Neural progenitor cell (in vitro differentiated cells): ENCODE measurements around the gene S100A2. TPM values are rescaled to one million over a fixed set of nuclear protein-coding genes. Genes with fewer than 3 reads are reported as not detected.

Source experiments
- DNase-seq: peaks from one replicate; pipeline ENCODE4 v3.0.0-alpha.2; 2016; ENCODE audit warnings: low spot score
- H2AFZ ChIP-seq: fragments of 200-600 bp; sonication (generic); replicated peaks from 2 replicates; pipeline ENCODE4 v1.6.1; 2016; ENCODE audit warnings: antibody characterized with exemption
- H3F3A ChIP-seq: fragments of 200-600 bp; sonication (generic); 2 replicates; pipeline ENCODE4 v1.6.1; 2016; ENCODE audit warnings: antibody characterized with exemption, low read depth
- H3K27ac ChIP-seq: fragments of 200-600 bp; sonication (generic); 2 replicates; pipeline ENCODE4 v1.5.1; 2016; ENCODE audit warnings: mild to moderate bottlenecking
- H3K27me3 ChIP-seq: fragments of 200-600 bp; sonication (generic); 2 replicates; pipeline ENCODE4 v1.6.1; 2016; ENCODE audit warnings: mild to moderate bottlenecking, moderate library complexity
- H3K36me3 ChIP-seq: fragments of 200-600 bp; sonication (generic); 2 replicates; pipeline ENCODE4 v1.5.1; 2016
- H3K4me1 ChIP-seq: fragments of 200-600 bp; sonication (generic); 2 replicates; pipeline ENCODE4 v1.6.1; 2016; ENCODE audit warnings: mixed run types
- H3K4me2 ChIP-seq: fragments of 200-600 bp; sonication (generic); 2 replicates; pipeline ENCODE4 v1.6.1; 2016
- H3K4me3 ChIP-seq: fragments of 200-600 bp; sonication (generic); 2 replicates; pipeline ENCODE4 v1.5.1; 2016
- H3K79me2 ChIP-seq: fragments of 200-600 bp; sonication (generic); 2 replicates; pipeline ENCODE4 v1.6.1; 2016; ENCODE audit warnings: low read depth
- H3K9ac ChIP-seq: fragments of 200-600 bp; sonication (generic); 2 replicates; pipeline ENCODE4 v1.6.1; 2016
- H3K9me3 ChIP-seq: fragments of 200-600 bp; sonication (generic); 2 replicates; pipeline ENCODE4 v1.5.1; 2016; ENCODE audit warnings: low read depth
- H4K20me1 ChIP-seq: fragments of 200-600 bp; sonication (generic); 2 replicates; pipeline ENCODE4 v1.6.1; 2016; ENCODE audit warnings: low read depth
- H3K27ac Mint-ChIP-seq: 3 replicates; pipeline ENCODE4 v1.8.0; 2021; ENCODE audit warnings: mixed read lengths
- H3K27me3 Mint-ChIP-seq: 2 replicates; pipeline ENCODE4 v1.8.0; 2022; ENCODE audit warnings: low read depth, mild to moderate bottlenecking, inconsistent platforms, moderate library complexity, mixed read lengths; ENCODE audit not compliant: insufficient read depth
- H3K36me3 Mint-ChIP-seq: 3 replicates; pipeline ENCODE4 v1.8.0; 2021; ENCODE audit warnings: mixed read lengths
- H3K4me1 Mint-ChIP-seq: 3 replicates; pipeline ENCODE4 v1.8.0; 2021; ENCODE audit warnings: mixed read lengths
- H3K4me3 Mint-ChIP-seq: 3 replicates; pipeline ENCODE4 v1.8.0; 2021; ENCODE audit warnings: mild to moderate bottlenecking, moderate library complexity, mixed read lengths
- H3K9me3 Mint-ChIP-seq: 3 replicates; pipeline ENCODE4 v1.8.0; 2020; ENCODE audit warnings: mixed read lengths
- EZH2 ChIP-seq: fragments of 200-600 bp; sonication (generic); IDR thresholded peaks from 2 replicates; pipeline ENCODE4 v1.6.1; 2017; ENCODE audit warnings: antibody characterized with exemption, mild to moderate bottlenecking, moderate library complexity
- EZH2phosphoT487 ChIP-seq: fragments of 200-600 bp; sonication (generic); IDR thresholded peaks from 2 replicates; pipeline ENCODE4 v1.6.1; 2017; ENCODE audit warnings: antibody characterized with exemption
- total RNA-seq: library from RNA; depleted of rRNA; stranded (reverse); fragments of >200 nt; gene quantifications from 2 replicates; pipeline ENCODE4 v1.2.3, GENCODE V29; 2015; ENCODE audit warnings: low replicate concordance
- TF ChIP-seq, protein P1 (sequence below): fragments of 200-600 bp; sonication (generic); IDR thresholded peaks from 2 replicates; pipeline ENCODE4 v1.5.1; 2017; ENCODE audit warnings: antibody characterized with exemption, mild to moderate bottlenecking

S100A2 gene
- total RNA-seq, 1 donor from 2014 or later, result not detected

DNA sequence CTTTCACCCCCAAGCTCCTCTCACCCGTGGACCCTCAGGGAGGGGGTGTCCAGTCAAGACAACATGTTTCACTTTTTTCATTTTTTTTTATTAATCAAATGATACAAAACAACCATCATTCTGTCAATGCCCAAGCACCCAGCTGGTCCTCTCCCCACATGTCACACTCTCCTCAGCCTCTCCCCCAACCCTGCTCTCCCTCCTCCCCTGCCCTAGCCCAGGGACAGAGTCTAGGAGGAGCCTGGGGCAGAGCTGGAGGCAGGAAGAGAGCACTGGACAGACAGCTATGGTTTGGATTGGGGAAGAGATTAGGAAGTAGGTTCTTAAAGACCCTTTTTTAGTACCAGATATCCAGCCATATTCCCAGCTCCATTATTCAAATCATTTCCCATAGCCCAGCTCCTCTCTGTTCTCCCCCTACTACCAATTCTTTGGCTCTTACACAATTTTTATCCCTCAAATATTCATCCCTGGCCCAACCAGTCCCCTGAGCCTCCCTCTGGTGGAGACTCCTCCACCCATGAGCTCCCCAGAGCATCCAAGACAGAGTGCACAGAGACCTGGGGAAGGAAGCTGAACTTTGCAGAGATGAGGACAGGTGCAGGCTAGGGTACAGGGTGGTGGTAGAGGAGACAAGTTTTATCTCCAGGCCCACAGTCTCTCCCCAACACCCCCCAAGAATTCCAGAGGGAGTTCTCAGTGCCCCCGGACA is 48.7 kb upstream of the S100A2 start:
- peaks cover 20% of the 10 kb centered on the region for H3K4me1 ChIP-seq
- no peak overlapping the region for H2AFZ ChIP-seq
- no peaks in the 10 kb centered on the region for H3K36me3 ChIP-seq
- Mint-ChIP-seq H3K27me3 (peaks cover 6% of the 10 kb centered on the region), H3K4me3 (no peak overlapping the region), H3K9me3 (no peaks in the 10 kb centered on the region), H3K36me3 (peaks cover 5% of the 10 kb centered on the region), H3K27ac (peak overlapping the region; percentile 12), H3K4me1 (peaks cover 11% of the 10 kb centered on the region)
- H3K79me2 ChIP-seq, result no peaks in the 10 kb centered on the region
- no peaks in the 10 kb centered on the region for H3K27me3 ChIP-seq
- H4K20me1 ChIP-seq, result no peaks in the 10 kb centered on the region
- DNase-seq, result no peak
- TF ChIP-seq EZH2 (no peak), EZH2phosphoT487 (no peak)
- TF ChIP-seq, protein P1, sequence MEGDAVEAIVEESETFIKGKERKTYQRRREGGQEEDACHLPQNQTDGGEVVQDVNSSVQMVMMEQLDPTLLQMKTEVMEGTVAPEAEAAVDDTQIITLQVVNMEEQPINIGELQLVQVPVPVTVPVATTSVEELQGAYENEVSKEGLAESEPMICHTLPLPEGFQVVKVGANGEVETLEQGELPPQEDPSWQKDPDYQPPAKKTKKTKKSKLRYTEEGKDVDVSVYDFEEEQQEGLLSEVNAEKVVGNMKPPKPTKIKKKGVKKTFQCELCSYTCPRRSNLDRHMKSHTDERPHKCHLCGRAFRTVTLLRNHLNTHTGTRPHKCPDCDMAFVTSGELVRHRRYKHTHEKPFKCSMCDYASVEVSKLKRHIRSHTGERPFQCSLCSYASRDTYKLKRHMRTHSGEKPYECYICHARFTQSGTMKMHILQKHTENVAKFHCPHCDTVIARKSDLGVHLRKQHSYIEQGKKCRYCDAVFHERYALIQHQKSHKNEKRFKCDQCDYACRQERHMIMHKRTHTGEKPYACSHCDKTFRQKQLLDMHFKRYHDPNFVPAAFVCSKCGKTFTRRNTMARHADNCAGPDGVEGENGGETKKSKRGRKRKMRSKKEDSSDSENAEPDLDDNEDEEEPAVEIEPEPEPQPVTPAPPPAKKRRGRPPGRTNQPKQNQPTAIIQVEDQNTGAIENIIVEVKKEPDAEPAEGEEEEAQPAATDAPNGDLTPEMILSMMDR, result no peak
- H3K4me3 ChIP-seq, result no peak overlapping the region
- no peaks in the 10 kb centered on the region for H3F3A ChIP-seq
- no peaks in the 10 kb centered on the region for H3K9me3 ChIP-seq
- no peak overlapping the region for H3K27ac ChIP-seq
- no peak overlapping the region for H3K9ac ChIP-seq
- H3K4me2 ChIP-seq, result no peak overlapping the region

DNA sequence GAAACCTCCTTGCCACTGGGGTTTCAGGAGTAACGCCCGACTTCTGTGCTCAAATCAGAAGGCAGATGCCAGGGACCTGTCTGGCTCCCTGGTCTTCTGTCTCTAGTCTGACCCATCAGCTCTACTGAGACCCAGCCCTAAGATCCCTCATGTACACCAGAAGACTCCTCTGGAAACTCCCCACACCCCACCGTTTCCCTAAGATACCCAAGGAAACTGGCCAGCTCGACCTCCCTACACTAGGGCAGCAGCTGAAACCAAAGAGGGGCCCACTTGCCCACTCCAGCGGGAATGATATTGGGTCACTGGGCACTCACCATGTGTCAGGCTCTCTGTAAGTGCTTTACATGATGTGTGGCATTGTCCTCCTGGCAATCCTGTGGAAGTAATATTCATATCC is 47.8 kb upstream of the S100A2 start:
- H2AFZ ChIP-seq, result no peak overlapping the region
- Mint-ChIP-seq H3K27ac (peak overlapping the region; percentile 33), H3K4me1 (peaks cover 21% of the 10 kb centered on the region)

DNA sequence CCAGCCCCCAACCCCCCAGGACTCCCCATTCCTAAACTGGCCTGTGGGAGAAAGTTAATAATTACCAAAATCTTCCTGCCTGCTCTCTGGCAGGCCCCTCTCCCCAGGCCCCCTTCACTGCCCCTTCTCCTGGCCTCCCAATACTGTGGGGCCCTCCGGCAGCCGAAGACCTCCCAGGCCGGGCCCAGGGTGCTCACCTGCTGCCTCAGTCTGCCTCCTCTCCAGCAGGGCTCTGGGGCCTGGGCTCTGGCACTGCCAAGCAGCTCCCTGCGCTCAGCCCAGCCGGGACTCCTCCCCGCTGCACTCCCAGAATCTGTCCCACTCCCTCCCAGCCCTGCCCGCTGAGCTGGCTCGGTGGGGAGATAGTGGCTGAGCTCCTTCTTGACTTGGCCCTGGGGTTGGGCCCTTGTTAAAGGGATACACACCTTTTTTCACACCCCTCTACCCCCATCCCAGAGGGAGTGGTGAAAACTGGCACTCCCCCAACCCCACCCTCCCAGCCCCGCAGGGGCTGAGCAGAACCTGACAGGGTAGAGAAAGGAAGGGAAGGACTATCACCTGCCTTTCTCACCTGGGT is 47.2 kb upstream of the S100A2 start, which contains the start of gene S100A16:
Gene S100A16, minus strand, starts transcription at position 383 of the 577 bp plus-strand sequence. CDS start 4,986 bp downstream, outside the sequence.
- H3K4me2 ChIP-seq, result peak within 1 kb of the TSS; percentile 67
- H3K27me3 Mint-ChIP-seq, result peaks cover 10% of the 10 kb centered on the region
- H3K27ac Mint-ChIP-seq, result peak within 1 kb of the TSS; percentile 33
- DNase-seq, result no peak
- H3K36me3 Mint-ChIP-seq, result no peaks in the 10 kb centered on the region
- H3K9me3 Mint-ChIP-seq, result no peaks in the 10 kb centered on the region
- TF ChIP-seq EZH2phosphoT487 (no peak), EZH2 (no peak)
- TF ChIP-seq, protein P1, result no peak
- H3F3A ChIP-seq, result no peaks in the 10 kb centered on the region
- H3K4me1 ChIP-seq, result peaks cover 31% of the 10 kb centered on the region
- H4K20me1 ChIP-seq, result no peaks in the 10 kb centered on the region
- peak within 1 kb of the TSS; percentile 27 for H3K4me3 ChIP-seq
- no peaks in the 10 kb centered on the region for H3K27me3 ChIP-seq
- H3K4me3 Mint-ChIP-seq, result no peak within 1 kb of the TSS
- H3K79me2 ChIP-seq, result no peaks in the 10 kb centered on the region
- H3K36me3 ChIP-seq, result no peaks in the 10 kb centered on the region
- peak within 1 kb of the TSS; percentile 85 for H2AFZ ChIP-seq
- H3K27ac ChIP-seq, result no peak within 1 kb of the TSS
- H3K4me1 Mint-ChIP-seq, result peaks cover 24% of the 10 kb centered on the region
- no peak within 1 kb of the TSS for H3K9ac ChIP-seq
- H3K9me3 ChIP-seq, result no peaks in the 10 kb centered on the region

More for the DNA sequence above, 47.8 kb upstream of the S100A2 start:
- H3K27me3 Mint-ChIP-seq, result peaks cover 10% of the 10 kb centered on the region
- no peaks in the 10 kb centered on the region for H3K9me3 ChIP-seq
- H3K36me3 ChIP-seq, result no peaks in the 10 kb centered on the region
- no peaks in the 10 kb centered on the region for H3F3A ChIP-seq
- H3K27me3 ChIP-seq, result no peaks in the 10 kb centered on the region
- no peaks in the 10 kb centered on the region for H3K79me2 ChIP-seq
- DNase-seq, result no peak
- H3K36me3 Mint-ChIP-seq, result peaks cover under 1% of the 10 kb centered on the region
- H4K20me1 ChIP-seq, result no peaks in the 10 kb centered on the region
- H3K4me2 ChIP-seq, result no peak overlapping the region
- TF ChIP-seq EZH2 (no peak), EZH2phosphoT487 (no peak)
- TF ChIP-seq, protein P1, result no peak
- H3K27ac ChIP-seq, result no peak overlapping the region
- no peak overlapping the region for H3K4me3 Mint-ChIP-seq
- H3K4me3 ChIP-seq, result no peak overlapping the region
- no peak overlapping the region for H3K9ac ChIP-seq
- no peaks in the 10 kb centered on the region for H3K9me3 Mint-ChIP-seq
- H3K4me1 ChIP-seq, result peaks cover 29% of the 10 kb centered on the region
